ELF-1 (cell line): ENCODE results near the gene NDUFB7.
A peak's percentile ranks its signal among the peaks of the same experiment; 100 is the strongest.
"Not testable (repeated sequence)": the region's sequence is repeated elsewhere in the genome, so short reads cannot be mapped to it uniquely, and the experiment has no call there.

Experiments
- DNase-seq: peaks from one replicate; pipeline ENCODE4 v3.0.0-alpha.2; 2016; ENCODE audit warnings: low read depth, low spot score

NDUFB7 gene

DNA sequence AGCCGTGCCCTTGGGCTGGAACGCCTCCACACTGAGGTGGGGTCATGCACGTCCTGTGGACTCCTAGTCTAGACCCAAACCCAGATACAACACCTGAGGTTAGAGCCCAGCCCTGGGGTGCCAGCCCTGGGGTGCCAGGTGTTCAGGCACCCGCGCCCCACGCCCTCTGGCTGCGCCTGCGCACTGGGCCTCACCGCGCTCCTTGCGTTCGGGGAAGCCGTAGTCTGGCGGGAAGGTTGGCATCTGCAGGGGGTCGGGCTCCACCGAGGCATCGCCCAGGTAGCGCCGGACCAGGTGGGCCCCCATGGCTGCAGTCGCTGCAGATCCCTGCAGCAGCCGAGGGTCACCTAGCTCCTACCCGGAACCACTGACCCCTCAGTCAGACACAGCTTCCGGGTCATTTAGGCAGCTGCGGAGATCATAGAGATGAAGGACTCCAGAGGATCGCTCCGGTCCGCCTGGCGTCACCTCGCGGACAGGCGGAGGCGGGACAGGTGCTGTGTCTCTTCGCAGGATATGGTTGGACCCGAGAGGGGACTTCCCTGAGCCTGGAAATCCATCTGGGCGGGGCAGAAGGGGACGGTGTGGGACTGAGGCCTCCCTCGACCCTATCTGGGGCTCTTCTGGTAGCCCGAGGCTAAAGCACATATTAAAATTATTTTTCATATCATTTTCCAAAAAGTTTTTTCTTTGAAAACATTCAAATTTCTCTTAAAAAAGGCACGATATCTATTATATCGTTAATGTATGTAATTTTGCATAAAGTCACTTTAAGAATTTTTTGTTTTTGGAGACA lies at the start of gene NDUFB7:
Gene NDUFB7 (minus strand): TSS at position 372 of the 796 bp plus-strand sequence. CDS start 66 bp downstream, at position 306.
- DNase-seq: peak; percentile 96

DNA sequence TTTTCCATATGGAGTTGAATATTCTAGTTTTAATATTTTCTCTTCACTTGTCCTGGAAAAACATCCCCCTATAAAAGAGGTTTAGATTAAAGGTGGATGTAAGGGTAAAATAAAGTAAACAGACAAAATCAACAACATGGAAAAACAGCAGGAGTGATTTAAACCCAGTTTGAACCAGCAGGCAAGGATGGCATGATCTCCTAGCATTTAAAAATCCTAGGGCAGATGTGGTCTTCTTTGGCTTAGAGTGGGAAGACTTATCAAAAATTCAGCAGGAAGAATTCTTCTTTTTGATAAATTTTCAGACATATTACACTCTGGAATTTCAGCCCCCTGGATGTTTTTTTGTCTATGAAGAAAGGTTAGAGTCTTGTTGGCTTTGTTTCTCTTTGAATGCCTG lies 47.5 kb upstream of the NDUFB7 start:
- no peak for DNase-seq

DNA sequence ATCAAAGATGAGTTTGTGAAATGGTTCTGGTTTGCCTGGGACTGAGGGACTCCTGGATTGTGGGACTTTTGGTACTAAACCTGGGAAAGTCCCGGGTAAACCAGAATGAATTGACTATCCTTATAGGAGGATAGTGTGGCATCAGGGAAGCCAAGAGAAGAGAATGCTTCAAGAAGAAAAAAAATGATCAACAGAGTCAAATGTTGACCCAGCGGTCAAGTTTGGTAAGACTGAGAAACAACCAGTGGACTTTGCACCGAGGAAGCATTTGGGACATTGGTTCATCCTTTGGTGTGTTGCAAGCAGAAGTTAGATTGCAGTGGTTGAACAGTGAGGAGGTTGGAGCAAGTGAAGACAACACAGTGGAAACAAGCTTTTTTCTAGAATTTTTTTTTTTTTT lies 44.5 kb upstream of the NDUFB7 start:
- DNase-seq: no peak

DNA sequence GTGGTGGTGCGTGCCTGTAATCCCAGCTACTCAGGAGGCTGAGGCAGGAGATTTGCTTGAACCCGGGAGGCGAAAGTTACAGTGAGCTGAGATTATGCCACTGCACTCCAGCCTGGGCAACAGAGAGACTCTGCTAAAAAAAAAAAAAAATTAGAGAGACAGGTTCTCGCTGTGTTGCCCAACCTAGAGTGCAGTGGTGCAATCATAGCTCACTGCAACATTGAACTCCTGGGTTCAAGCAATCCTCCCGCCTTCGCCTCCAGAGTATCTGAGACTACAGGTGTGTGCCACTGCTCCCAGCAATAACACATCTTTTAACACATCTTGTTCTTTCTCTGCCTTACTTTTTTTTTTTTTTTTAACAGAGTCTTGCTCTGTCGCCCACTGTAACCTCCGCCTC lies 43.8 kb upstream of the NDUFB7 start:
- DNase-seq: no peak

DNA sequence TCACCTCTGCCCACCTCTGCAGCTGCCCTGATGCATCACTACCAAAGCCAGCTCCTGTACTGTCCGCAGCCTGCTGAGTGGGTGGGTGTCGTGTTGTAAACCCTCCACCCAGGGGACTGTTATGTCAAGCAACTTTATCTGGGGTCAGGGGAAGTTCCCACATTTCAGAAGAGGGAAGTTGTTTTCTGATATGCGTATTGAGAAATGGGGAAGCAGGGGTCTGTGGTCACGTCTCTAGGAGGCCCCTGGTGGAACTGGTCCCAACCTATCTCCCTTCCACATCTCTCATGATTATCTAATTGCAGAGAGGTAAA lies 42.2 kb upstream of the NDUFB7 start:
- no peak for DNase-seq

DNA sequence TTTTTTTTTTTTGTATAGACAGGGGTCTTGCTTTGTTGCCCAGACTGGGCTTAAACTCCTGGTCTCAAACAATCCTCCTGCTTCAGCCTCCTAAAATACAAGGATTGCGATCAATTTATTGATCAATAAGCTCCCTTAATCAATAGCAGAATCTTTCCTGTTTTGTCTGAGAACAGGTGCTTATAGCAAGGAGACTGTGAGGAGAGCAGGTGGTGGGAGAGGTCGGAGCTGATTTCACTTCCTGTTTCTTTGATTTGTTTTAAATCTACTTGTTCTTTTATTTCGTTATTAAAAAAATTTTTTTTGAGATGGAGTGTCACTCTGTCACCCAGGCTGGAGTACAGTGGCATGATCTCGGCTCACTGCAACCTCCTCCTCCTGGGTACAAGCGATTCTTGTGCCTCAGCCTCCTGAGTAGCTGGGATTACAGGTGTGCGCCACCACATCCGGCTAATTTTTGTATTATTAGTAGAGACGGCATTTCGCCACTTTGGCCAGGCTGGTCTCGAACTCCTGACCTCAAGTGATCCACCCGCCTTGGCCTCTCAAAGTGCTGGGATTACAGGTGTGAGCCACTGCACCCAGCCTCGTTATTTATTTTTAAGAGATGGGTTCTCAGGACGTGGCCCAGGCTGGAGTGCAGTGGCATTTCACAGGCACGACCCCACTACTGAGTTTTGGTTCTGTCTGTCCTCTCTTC lies 41.7 kb upstream of the NDUFB7 start:
- not testable (repeated sequence) for DNase-seq

DNA sequence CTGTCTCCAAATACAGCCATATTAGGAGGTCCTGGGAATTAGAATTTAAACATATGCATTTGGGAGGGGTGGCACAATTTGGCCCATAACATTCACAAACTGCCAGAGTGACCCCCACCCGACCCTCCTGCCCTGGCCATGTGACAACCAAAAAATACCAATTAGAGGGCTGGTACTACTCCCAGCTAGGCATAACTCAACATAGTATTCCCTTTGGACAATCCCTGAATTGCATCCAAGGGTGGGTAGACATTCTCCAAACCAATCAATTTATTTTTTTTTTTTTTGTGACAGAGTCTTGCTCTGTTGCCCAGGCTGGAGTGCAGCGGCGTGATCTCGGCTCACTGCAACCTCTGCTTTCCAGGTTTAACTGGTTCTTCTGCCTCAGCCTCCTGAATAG lies 40.8 kb upstream of the NDUFB7 start:
- DNase-seq: no peak

DNA sequence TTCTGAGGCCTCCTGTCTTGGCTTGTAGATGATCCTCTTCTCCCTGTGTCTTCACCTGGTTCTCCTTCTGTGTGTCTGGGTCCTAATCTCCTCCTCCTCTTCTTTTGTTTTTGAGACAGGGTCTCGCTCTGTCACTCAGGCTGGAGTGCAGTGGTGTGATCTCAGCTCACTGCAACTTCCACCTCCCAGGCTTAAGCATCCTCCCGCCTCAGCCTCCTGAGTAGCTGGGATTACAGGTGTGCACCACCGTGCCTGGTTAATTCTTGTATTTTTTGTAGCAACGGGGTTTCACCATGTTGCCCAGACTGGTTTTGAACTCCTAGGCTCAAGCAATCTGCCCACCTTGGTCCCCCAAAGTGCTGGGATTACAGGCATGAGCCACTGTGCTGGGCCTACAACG lies 40.4 kb upstream of the NDUFB7 start:
- DNase-seq: not testable (repeated sequence)

DNA sequence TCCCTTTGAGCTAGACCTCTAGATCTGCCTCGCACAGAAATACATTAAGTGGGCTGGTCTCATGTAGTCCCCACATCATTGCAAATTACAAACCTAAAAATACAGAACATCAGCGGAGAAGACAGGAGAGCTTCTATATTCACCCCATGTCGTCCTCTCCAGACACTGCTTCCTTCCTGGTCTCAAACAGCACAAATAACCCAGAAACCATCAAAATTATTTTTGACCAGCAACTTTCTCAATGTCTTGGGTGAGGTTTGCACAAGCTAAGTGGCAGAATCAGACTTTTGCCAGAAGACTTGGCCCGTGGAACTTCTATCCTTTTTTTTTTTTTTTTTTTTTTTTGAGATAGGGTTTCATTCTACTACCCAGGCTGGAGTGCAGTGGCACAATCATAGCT lies 39.2 kb upstream of the NDUFB7 start:
- DNase-seq: no peak

DNA sequence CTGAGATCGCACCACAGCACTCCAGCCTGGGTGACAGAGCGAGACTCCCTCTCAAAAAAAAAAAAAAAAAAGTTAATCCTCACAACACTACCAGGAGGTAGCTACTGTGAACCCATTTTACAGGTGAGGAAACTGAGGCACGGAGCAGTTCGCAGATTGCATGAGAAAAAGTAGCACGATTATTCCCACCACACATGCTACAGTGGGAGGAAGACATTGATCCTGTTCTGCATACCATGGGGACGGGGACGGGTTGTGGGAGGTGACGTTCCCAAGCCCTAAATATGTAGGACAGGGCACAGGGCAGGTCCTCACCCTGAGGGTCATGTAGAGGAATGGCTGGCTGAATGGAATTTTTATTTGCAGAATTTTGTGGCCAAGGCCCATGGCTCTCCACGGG lies 34.8 kb upstream of the NDUFB7 start:
- DNase-seq: no peak

DNA sequence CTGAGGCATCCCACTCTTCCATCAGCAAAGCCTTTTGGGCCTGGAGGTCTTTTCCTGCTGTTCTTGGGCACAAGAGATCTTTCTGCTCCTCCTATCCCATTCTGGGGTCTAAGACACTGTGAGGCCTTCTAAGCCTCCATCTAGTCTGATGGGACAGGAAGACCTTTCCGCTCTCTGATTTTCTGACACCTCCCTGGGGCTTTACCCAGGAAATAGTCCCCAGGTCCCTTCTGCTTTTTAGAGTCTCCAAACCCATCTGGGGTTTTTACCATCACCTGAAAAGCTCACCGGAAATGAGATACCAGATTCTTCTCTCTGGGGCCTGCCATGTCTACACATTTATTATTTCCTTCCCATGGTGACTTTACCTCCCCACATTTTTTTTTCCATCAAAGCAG lies 32.1 kb upstream of the NDUFB7 start:
- DNase-seq: no peak

DNA sequence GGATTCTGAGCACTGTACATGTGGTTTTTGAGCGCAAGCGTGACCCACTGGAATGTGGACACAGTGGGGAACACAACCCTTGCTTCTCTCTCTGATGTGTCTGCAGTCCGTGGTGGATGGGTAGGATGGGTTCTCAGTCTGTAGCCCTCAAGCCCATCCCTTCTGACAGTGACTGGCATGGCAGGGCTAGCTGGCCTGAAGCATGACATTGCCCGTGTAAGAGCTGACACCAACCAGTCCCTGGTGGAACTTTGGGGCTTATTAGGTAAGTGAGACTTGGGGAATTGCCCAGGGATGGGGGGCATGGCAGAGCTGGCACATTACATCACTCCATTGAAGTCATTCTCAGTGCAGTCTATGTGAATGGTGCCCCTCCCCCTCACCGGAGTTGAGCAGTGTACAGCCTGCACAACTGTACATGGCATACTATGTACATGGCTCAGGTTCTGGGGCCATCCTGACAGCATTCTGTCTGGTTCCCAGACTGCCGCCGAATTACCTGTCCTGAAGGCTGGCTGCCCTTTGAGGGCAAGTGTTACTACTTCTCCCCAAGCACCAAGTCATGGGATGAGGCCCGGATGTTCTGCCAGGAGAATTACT lies 27.8 kb upstream of the NDUFB7 start:
- no peak for DNase-seq

DNA sequence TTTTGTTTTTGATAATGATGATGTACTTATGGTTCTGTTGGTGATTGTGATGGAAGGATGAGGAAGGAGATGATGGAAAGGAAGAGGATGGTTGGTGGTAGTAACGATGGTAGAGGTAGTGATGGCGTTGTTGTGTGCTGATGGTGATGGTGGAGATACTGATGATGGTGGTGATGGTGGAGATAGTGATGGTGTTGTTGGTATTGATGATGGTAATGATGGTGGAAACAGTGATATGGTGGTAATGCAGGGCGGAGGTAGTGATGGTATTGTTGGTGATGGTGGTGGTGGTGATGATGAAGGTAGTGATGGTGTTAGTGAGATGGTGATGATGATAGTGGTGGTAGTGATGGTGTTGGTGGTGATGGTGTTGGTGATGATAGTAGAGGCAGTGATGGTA lies 23.7 kb upstream of the NDUFB7 start:
- DNase-seq: no peak

DNA sequence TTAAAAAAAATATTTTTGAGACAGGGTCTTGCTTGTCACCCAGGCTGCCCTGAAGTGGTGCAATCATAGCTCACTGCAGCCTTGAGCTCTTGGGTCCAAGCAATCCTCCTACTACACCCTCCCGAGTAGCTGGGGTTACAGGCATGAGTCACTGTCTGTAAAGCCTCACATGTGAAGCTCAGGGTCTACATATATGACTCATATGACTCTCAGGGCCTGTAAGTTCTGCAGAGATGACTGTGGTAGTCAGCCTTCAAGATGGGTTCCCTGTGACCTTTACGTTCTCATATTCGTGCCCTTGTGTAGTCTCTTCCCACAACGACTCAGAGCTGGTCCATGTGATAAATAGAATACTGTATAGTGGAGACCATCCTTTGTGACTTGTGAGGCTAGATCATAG lies 17.6 kb upstream of the NDUFB7 start:
- DNase-seq: not testable (repeated sequence)

DNA sequence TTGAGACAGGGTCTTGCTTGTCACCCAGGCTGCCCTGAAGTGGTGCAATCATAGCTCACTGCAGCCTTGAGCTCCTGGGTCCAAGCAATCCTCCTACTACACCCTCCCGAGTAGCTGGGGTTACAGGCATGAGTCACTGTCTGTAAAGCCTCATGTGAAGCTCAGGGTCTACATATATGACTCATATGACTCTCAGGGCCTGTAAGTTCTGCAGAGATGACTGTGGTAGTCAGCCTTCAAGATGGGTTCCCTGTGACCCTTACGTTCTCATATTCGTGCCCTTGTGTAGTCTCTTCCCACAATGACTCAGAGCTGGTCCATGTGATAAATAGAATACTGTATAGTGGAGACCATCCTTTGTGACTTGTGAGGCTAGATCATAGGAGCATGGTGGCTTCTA lies 13.3 kb upstream of the NDUFB7 start:
- DNase-seq: not testable (repeated sequence)

DNA sequence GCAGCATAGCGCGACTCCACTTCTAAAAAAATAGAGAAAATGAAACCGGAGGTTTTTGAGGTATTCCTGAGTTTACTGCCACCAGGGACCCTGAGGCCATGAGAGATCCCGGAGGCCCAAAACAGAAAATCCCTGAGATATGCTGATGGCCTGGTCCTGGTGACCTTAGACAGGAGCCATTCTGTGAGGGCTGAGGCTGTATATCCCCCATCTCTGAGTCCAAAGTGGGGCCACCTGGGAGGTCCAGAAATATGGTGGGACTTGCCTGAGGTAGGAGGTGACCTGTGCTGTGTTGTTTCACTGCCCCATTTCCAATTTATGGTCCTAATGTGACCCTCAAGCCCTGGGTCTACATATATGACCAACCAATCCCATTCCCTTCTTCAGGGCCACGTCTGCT lies 12.5 kb upstream of the NDUFB7 start:
- DNase-seq: not testable (repeated sequence)

DNA sequence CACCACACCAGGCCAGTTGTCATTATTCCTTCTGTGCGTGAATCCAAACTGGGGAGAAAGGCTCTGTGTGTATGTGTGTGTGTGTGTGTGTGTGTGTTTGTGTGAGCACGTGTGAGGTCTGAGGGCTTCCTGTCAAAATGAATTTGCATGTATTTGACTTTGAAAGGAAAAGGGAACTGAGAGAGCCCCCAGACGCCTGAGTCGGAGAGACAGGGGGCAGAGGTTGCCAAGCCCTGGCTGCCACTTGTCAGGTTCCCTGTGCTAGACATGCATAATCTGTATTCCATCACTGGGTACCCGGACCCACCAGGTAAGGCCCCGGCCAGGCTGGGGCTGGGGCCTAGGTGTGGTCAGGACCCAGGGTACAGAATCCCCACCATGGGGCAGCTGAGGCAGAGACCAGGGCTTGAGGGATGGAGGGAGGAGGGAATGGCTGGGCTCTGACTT lies 11.1 kb upstream of the NDUFB7 start, which contains the start of gene CLEC17A:
Gene CLEC17A (plus strand): TSS at position 191 of the 447 bp plus-strand sequence. CDS start 77 bp downstream, at position 268.
- no peak for DNase-seq

DNA sequence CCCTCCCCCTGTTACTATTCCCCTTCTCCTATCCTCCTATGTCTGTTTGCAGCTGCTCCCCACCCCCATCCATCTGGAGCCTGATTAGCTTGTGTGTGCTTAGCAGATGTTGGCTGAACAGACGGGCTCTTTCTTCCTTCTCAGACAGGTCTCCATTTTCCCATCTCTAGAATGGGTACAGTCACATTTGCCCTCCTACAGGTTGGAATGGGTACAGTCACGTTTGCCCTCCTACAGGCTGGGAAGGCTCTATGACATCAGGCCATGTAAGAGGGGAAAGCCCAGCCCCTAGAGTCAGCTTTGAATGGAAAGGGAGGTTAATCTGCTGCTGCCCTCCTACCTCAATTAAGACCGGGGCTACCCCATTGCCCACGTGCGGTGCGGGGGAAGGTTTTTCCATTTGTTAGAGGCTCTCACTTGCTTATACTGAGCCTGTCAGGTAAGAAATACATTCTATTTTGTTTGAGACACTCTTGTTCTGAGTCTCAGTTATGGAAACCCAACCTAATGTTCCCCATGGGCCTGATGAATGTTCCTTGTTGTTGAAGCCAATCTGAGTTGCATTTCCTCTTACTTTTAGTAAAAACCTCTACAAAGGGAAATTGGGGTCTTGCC lies 8.9 kb upstream of the NDUFB7 start:
- no peak for DNase-seq

DNA sequence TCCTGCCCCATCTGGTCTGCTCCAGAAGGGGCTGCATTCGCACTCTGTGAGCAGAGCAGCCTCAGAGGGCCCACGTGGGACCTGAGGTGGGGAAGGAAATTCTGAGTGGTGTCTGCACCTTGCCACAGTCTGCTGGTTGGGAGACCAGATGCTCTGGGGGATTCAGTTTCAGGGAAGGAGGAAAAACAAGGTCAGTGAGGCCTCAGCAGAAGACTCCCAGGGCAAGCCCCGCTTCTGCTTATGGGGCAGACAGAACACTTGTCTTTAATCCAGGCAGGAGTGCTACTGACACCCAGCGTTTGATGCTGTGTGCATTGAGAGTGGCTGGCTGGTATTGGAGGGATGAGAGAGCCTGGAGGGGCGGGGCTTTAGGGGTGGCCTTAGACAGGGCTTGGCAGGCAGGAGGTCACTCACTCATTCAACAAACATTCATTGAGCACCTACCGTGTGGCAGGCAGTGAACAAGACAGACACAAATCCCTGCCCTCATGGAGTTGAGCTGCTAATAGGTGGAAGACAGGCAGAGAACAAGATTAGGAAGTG lies 6.1 kb upstream of the NDUFB7 start:
- DNase-seq: no peak

DNA sequence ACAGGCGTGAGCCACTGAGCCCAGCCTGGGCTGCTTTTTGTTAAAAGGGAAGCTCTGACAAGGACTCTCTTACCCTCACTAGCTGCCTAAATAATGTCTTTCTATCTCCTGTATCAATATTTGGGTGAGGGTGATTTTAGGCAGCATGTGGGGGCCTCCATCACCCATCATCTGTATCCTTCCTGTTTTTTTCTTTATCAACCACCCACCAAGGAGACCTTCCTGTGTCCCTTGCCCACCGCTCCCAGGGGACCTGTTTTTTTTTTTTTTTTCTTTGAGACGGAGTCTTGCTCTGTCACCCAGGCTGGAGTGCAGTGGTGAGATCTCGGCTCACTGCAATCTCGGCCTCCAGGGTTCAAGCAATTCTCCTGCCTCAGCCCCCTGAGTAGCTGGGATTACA lies 5.4 kb upstream of the NDUFB7 start:
- no peak for DNase-seq

DNA sequence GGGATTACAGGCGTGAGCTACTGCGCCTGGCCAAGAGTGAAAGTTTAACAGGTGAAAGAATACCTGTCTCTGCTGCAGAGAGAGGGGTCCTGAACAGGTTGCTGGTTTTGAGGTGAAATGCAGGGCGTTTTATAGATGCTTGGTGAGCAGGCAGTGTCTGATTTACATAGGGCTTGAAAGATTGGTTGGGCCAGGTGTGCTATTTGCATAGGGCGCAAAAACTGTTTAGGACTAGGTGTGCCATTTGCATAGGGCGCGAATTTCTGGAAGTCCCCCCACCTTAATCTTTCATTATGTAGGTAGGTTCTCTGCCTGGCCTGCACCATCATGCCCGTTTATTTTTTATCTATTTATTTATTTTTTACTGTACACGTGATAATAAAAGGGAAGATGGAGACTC lies 4.5 kb upstream of the NDUFB7 start:
- no peak for DNase-seq

DNA sequence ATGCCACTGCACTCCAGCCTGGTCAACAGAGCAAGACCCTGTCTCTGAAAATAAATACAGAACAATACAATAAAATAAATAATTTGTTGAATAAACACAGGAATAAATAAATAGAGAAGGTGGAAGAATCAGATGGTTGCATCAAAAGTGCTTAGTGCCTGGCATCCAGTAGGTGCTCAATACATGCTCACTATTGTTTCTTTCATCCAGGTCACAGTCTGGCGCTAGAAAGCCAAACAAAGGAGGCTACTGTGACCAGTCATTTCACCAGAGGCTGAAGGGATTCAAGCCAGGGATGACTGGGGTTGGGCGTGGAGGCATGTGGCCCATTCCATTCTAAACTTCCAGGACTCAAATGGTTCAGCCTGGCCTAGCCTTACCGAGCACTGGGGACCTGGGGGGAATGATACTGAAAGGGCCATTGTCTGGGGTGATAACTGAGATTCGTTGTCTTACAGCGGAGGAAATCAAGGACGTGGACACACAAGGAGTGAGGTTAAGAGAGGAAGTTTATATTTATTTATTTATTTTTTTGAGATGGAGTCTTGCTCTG lies 3.6 kb upstream of the NDUFB7 start:
- DNase-seq: no peak
